Astrocyte (in vitro differentiated cells and primary cell): ENCODE data around the gene MDM2. TPM values are rescaled to one million over a fixed set of nuclear protein-coding genes. Genes with fewer than 3 reads are reported as not detected.
"Not testable (repeated sequence)": the region's sequence is repeated elsewhere in the genome, so short reads cannot be mapped to it uniquely, and the experiment has no call there.

Source experiments
- DNase-seq: peaks from one replicate; pipeline ENCODE4 v3.0.0-alpha.2; 2010; ENCODE audit warnings: low read depth
- FAIRE-seq: peaks from 2 replicates; lab custom pipeline; 2011; peaks lifted over from hg19 to GRCh38; lab: Jason Lieb, UNC
- H2AFZ ChIP-seq: 2 replicates; pipeline ENCODE4 v1.6.0; 2012; ENCODE audit warnings: low read depth, low read length, inconsistent platforms
- H3K27ac ChIP-seq: 2 replicates; pipeline ENCODE4 v1.5.1; 2011; ENCODE audit warnings: low read depth, low read length, inconsistent platforms
- H3K27me3 ChIP-seq: 2 replicates; pipeline ENCODE4 v1.6.0; 2011; ENCODE audit warnings: low read length, inconsistent platforms; ENCODE audit not compliant: insufficient read depth
- H3K36me3 ChIP-seq: 2 replicates; pipeline ENCODE4 v1.5.1; 2011; ENCODE audit warnings: low read length, inconsistent platforms; ENCODE audit not compliant: insufficient read depth
- H3K4me1 ChIP-seq: 2 replicates; pipeline ENCODE4 v1.5.1; 2011; ENCODE audit warnings: low read length, inconsistent platforms; ENCODE audit not compliant: insufficient read depth
- H3K4me2 ChIP-seq: 2 replicates; pipeline ENCODE4 v1.6.0; 2012; ENCODE audit warnings: low read length, inconsistent platforms
- H3K4me3 ChIP-seq: 2 replicates; pipeline ENCODE4 v1.5.1; 2011; ENCODE audit warnings: low read depth, mild to moderate bottlenecking, low read length, inconsistent platforms; ENCODE audit not compliant: insufficient read depth
- H3K79me2 ChIP-seq: 2 replicates; pipeline ENCODE4 v1.6.0; 2012; ENCODE audit warnings: mild to moderate bottlenecking, low read length, inconsistent platforms; ENCODE audit not compliant: insufficient read depth
- H3K9ac ChIP-seq: 2 replicates; pipeline ENCODE4 v1.6.0; 2012; ENCODE audit warnings: mild to moderate bottlenecking, low read length, inconsistent platforms
- H3K9me3 ChIP-seq: 2 replicates; pipeline ENCODE4 v1.5.1; 2012; ENCODE audit warnings: low read depth, mild to moderate bottlenecking, low read length, inconsistent platforms; ENCODE audit not compliant: insufficient read depth
- H4K20me1 ChIP-seq: 2 replicates; pipeline ENCODE4 v1.6.0; 2012; ENCODE audit warnings: low read length, inconsistent platforms; ENCODE audit not compliant: insufficient read depth
- H3K27ac Mint-ChIP-seq: one replicate; pipeline ENCODE4 v1.8.0; 2021; ENCODE audit warnings: mild to moderate bottlenecking, mixed read lengths; ENCODE audit not compliant: unreplicated experiment
- H3K27me3 Mint-ChIP-seq: one replicate; pipeline ENCODE4 v1.8.0; 2021; ENCODE audit warnings: low read depth, mixed read lengths; ENCODE audit not compliant: unreplicated experiment
- H3K36me3 Mint-ChIP-seq: one replicate; pipeline ENCODE4 v1.8.0; 2021; ENCODE audit warnings: low read depth, mixed read lengths; ENCODE audit not compliant: unreplicated experiment
- H3K4me1 Mint-ChIP-seq: one replicate; pipeline ENCODE4 v1.8.0; 2021; ENCODE audit warnings: low read depth, mixed read lengths; ENCODE audit not compliant: unreplicated experiment
- H3K4me3 Mint-ChIP-seq: one replicate; pipeline ENCODE4 v1.8.0; 2021; ENCODE audit warnings: mild to moderate bottlenecking, moderate library complexity, mixed read lengths; ENCODE audit not compliant: unreplicated experiment
- H3K9me3 Mint-ChIP-seq: one replicate; pipeline ENCODE4 v1.8.0; 2021; ENCODE audit warnings: mild to moderate bottlenecking, mixed read lengths; ENCODE audit not compliant: unreplicated experiment
- EZH2 ChIP-seq: IDR thresholded peaks from 2 replicates; pipeline ENCODE4 v1.6.1; 2012; ENCODE audit warnings: mild to moderate bottlenecking, low read length, inconsistent platforms; ENCODE audit not compliant: insufficient read depth
- total RNA-seq: library from RNA; stranded (reverse); gene quantifications from 2 replicates; pipeline ENCODE4 v1.2.1, GENCODE V29; 2021
- TF ChIP-seq, protein P1 (sequence below): IDR thresholded peaks from 2 replicates; pipeline ENCODE4 v1.5.1; 2011; ENCODE audit warnings: low read depth, mild to moderate bottlenecking, inconsistent platforms, low read length, moderate library complexity; ENCODE audit not compliant: insufficient read depth

The MDM2 gene
- total RNA-seq, 1 donor from 2014 or later = 828 TPM

DNA sequence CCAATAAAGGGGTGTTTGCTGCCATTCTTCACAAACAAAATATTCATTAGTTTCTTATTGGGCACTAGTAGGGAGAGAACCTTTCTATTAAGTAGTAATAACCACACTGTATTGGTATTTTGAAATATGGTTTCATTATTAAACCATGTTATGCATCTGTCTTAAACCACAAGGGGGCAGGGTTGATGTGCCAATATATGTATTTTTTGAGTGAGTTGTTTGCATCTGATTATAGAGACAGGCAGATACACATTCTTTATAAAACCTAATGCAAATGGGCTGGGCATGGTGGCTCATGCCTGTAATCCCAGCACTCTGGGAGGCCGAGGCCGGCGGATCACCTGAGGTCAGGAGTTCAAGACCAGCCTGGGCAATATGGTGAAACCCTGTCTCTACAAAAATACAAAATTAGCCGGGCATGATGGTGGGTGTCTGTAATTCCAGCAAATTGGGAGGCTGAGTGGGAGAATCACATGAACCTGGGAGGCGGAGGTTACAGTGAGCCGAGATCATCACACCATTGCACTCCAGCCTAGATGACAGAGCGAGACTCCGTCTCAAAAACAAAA, 56.0 kb downstream of the MDM2 start:
- H3K4me3 Mint-ChIP-seq, H3K4me1 ChIP-seq, H3K4me1 Mint-ChIP-seq, H3K36me3 Mint-ChIP-seq, H3K36me3 ChIP-seq, H3K9me3 Mint-ChIP-seq, H3K27me3 Mint-ChIP-seq, H3K9me3 ChIP-seq, H3K79me2 ChIP-seq, H4K20me1 ChIP-seq, H3K9ac ChIP-seq, H3K27ac ChIP-seq, H3K4me3 ChIP-seq, H3K4me2 ChIP-seq, H3K27me3 ChIP-seq, H2AFZ ChIP-seq, H3K27ac Mint-ChIP-seq, FAIRE-seq: not testable (repeated sequence)
- DNase-seq = peak; percentile 23
- TF ChIP-seq, protein P1, sequence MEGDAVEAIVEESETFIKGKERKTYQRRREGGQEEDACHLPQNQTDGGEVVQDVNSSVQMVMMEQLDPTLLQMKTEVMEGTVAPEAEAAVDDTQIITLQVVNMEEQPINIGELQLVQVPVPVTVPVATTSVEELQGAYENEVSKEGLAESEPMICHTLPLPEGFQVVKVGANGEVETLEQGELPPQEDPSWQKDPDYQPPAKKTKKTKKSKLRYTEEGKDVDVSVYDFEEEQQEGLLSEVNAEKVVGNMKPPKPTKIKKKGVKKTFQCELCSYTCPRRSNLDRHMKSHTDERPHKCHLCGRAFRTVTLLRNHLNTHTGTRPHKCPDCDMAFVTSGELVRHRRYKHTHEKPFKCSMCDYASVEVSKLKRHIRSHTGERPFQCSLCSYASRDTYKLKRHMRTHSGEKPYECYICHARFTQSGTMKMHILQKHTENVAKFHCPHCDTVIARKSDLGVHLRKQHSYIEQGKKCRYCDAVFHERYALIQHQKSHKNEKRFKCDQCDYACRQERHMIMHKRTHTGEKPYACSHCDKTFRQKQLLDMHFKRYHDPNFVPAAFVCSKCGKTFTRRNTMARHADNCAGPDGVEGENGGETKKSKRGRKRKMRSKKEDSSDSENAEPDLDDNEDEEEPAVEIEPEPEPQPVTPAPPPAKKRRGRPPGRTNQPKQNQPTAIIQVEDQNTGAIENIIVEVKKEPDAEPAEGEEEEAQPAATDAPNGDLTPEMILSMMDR = peak; percentile 50

DNA sequence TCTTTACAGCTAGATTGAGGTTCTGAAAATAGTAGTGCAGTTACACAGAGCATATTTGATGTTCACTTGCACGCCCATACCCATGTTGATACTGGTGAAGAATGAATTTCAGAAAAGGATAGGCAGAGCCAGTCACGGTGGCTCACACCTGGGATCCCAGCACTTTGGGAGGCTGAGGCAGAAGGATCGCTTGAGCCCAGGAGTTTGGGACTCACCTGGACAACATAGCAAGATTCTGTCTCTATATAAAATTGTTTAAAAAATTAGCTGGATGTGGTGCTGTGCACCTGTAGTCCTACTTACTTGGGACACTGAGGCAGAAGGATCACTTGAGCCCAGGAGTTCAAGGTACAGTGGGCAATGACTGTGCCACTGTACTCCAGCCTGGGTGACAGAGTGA, 56.6 kb downstream of the MDM2 start:
- Mint-ChIP-seq H3K4me3 (no peak overlapping the region), H3K9me3 (no peaks in the 10 kb centered on the region), H3K27ac (no peak overlapping the region), H3K36me3 (no peaks in the 10 kb centered on the region), H3K27me3 (no peaks in the 10 kb centered on the region), H3K4me1 (peaks cover 6% of the 10 kb centered on the region)
- DNase-seq = no peak
- Histone ChIP-seq H4K20me1 (no peaks in the 10 kb centered on the region), H3K9ac (no peak overlapping the region), H3K27me3 (no peaks in the 10 kb centered on the region), H3K4me2 (no peak overlapping the region), H3K79me2 (no peaks in the 10 kb centered on the region), H3K27ac (no peak overlapping the region), H3K36me3 (no peaks in the 10 kb centered on the region), H3K4me1 (peaks cover 4% of the 10 kb centered on the region), H3K9me3 (no peaks in the 10 kb centered on the region), H2AFZ (no peak overlapping the region), H3K4me3 (no peak overlapping the region)
- TF ChIP-seq, protein P1 = no peak
- TF ChIP-seq EZH2 = no peak
- no peak for FAIRE-seq

DNA sequence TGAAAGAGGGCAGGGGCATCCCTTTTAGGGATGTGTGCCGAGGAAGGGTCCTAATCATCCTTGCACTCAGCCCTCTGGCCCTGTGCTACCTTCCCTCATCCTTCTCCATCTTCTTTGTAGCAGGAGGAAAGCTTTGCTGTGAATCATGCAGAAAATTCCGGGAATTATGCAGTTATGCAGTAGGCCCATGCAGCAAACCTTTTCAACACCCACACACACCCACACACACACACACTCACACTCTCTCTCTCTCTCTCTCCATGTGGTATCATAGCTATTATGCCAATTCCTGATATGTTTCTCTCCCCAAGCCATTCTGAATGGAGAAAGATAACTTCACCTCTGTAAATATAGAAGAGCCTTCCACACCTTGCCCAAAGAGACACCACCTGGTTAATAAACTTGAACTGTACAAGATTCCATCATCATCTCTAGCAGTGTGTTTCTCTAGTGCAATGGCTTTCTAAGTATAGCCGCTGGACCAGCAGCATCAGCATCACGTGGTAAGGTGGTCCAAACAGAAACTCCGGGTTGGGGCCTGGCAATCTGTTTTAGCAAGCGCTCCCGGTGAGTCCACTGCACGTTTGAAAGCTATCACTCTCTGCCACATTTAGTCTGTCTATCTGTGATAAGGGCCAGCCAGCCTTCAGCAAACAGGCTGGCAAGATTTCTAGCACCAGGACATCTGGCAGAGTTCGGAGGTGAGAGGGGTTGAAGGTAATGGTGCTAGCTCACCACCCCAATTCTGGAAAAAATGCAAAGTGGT, 57.6 kb downstream of the MDM2 start:
- Histone ChIP-seq H3K4me1 (peaks cover 4% of the 10 kb centered on the region), H3K79me2 (no peaks in the 10 kb centered on the region), H3K9me3 (no peaks in the 10 kb centered on the region), H3K27me3 (no peaks in the 10 kb centered on the region), H3K4me3 (no peak overlapping the region), H3K4me2 (no peak overlapping the region), H3K36me3 (no peaks in the 10 kb centered on the region), H3K27ac (no peak overlapping the region), H4K20me1 (no peaks in the 10 kb centered on the region), H2AFZ (no peak overlapping the region), H3K9ac (no peak overlapping the region)
- Mint-ChIP-seq H3K9me3 (no peaks in the 10 kb centered on the region), H3K4me3 (no peak overlapping the region), H3K4me1 (peaks cover 6% of the 10 kb centered on the region), H3K36me3 (no peaks in the 10 kb centered on the region), H3K27me3 (no peaks in the 10 kb centered on the region), H3K27ac (no peak overlapping the region)
- TF ChIP-seq, protein P1 = no peak
- TF ChIP-seq EZH2 = no peak
- no peak for FAIRE-seq
- peak; percentile 40 for DNase-seq
